NK-92 (cell line): ENCODE measurements around the gene CNNM2.
"Not testable (repeated sequence)": the region's sequence is repeated elsewhere in the genome, so short reads cannot be mapped to it uniquely, and the experiment has no call there.

Experiments
- DNase-seq: peaks from one replicate; lab custom pipeline; 2025; ENCODE audit not compliant: unreplicated experiment; lab: John Stamatoyannopoulos, UW

The CNNM2 gene

DNA sequence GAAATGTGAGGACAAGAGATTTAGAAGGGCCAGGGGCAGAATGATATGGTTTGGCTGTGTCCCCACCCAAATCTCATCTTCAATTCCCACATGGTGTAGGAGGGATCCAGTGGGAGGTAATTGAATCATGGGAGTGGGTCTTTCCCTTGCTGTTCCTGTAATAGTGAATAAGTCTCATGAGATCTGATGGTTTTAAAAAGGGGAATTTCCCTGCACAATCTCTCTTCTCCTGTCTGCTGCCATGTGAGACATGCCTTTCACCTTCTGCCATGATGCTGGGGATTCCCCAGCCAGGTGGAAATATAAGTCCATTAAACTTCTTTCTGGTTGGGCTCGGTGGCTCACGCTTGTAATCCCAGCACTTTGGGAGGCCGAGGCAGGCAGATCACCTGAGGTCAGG, 217.1 kb downstream of the CNNM2 start:
- DNase-seq = not testable (repeated sequence)

DNA sequence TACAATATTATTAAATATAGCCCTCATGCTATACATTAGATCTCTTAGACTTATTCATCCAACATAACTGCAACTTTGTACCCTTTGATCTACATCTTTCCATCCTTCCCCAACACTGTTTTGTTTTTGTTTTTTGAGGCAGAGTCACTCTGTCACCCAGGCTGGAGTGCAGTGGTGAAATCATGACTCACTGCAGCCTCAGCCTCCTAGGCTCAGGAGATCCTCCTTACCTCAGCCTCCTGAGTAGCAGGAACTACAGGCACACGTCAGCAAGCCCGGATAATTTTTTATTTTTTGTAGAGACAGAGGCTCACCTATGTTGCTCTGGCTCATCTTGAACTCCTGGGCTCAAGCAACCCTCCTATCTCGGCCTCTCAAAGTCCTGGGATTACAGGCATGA, 221.7 kb downstream of the CNNM2 start:
- DNase-seq = no peak
